HCT116 (cell line): ENCODE results near the gene IDH3G. TPM values are rescaled to one million over a fixed set of nuclear protein-coding genes. Genes with fewer than 3 reads are reported as not detected.
A peak's percentile ranks its signal among the peaks of the same experiment; 100 is the strongest.

Experiments used
- ATAC-seq: fragments of 200-7000 bp; cut with Tn5 transposase; 2 replicates; pipeline ENCODE4 v1.9.1; 2020; ENCODE audit warnings: mild to moderate bottlenecking, moderate library complexity
- BruUV-seq: library from RNA; stranded (reverse); fragments of 400-500 nt; replicated peaks from 2 replicates; lab custom pipeline; 2021; lab: Mats Ljungman, UMichigan
- CTCF ChIA-PET: fragments of 300-600 bp; sonication (Branson Sonifier 250); formaldehyde crosslinking; loops from one replicate; lab custom pipeline; 2021; ENCODE audit warnings: antibody characterized with exemption; lab: Charles Lee
- POLR2A ChIA-PET: fragments of 300-600, 350-600 bp; sonication (Branson Sonifier 250); formaldehyde crosslinking; loops from one replicate; lab custom pipeline; 2021; ENCODE audit warnings: antibody characterized with exemption; lab: Charles Lee
- RAD21 ChIA-PET, 2 experiments: fragments of 300-600 bp; sonication (Branson Sonifier 250); formaldehyde crosslinking; loops; one replicate each; lab custom pipeline; 2023; ENCODE audit warnings: low total read pairs in 2 of 2; ENCODE audit not compliant: uncharacterized antibody in 2 of 2, unreplicated experiment in 2 of 2, low non-redundant PET in 1 of 2; lab: Charles Lee
- DNase-seq: peaks from one replicate; pipeline ENCODE4 v3.0.0-alpha.2; 2010; ENCODE audit warnings: low read depth, low spot score
- H2AFZ ChIP-seq: fragments of 200-600 bp; shearing (Covaris generic), sonication (generic); 2 replicates; pipeline ENCODE4 v1.6.1; 2017; ENCODE audit warnings: low read depth, mixed run types, mixed read lengths, antibody characterized with exemption, low read length; ENCODE audit not compliant: poor library complexity, severe bottlenecking
- H3K27ac ChIP-seq: 2 replicates; pipeline ENCODE4 v1.5.1; 2012; ENCODE audit warnings: low read depth, low read length
- H3K27me3 ChIP-seq: fragments of 200-600 bp; sonication (generic); 2 replicates; pipeline ENCODE4 v1.6.1; 2016; ENCODE audit warnings: mixed run types, low read length, mixed read lengths; ENCODE audit not compliant: insufficient read depth
- H3K36me3 ChIP-seq, 2 experiments: fragments of 200-500 bp in 1 of 2; fragments of 200-600 bp in 1 of 2; sonication (Bioruptor generic) in 1 of 2; sonication (generic) in 1 of 2; 2 replicates each; pipeline versions ENCODE4 v1.5.1 to v1.6.1; 2014 to 2016; ENCODE audit warnings: low read length in 2 of 2, inconsistent platforms in 1 of 2, mixed read lengths in 1 of 2, mixed run types in 1 of 2; ENCODE audit not compliant: insufficient read depth in 2 of 2, control insufficient read depth in 1 of 2
- H3K4me1 ChIP-seq, 2 experiments: fragments of 200-600 bp in 1 of 2; sonication (generic) in 1 of 2; 2 replicates each; pipeline versions ENCODE4 v1.5.1 to v1.6.1; 2012 to 2017; ENCODE audit warnings: low read length in 2 of 2, inconsistent platforms in 1 of 2, mild to moderate bottlenecking in 1 of 2, mixed read lengths in 1 of 2, mixed run types in 1 of 2, moderate library complexity in 1 of 2; ENCODE audit not compliant: insufficient read depth in 2 of 2, control insufficient read depth in 1 of 2
- H3K4me2 ChIP-seq: fragments of 200-600 bp; sonication (generic); 2 replicates; pipeline ENCODE4 v1.6.1; 2017; ENCODE audit warnings: mixed run types, low read length, mixed read lengths
- H3K4me3 ChIP-seq, 2 experiments: fragments of 200-600 bp in 1 of 2; sonication (generic) in 1 of 2; replicated peaks in 1 of 2; 2 replicates each; pipeline ENCODE4 v1.5.1; 2011 to 2016; ENCODE audit warnings: low read length in 2 of 2, control low read depth in 1 of 2, low read depth in 1 of 2, mild to moderate bottlenecking in 1 of 2, mixed read lengths in 1 of 2, mixed run types in 1 of 2
- H3K79me2 ChIP-seq: fragments of 200-600 bp; sonication (generic); 2 replicates; pipeline ENCODE4 v1.6.1; 2017; ENCODE audit warnings: mild to moderate bottlenecking, mixed run types, low read length, moderate library complexity, mixed read lengths; ENCODE audit not compliant: insufficient read depth
- H3K9ac ChIP-seq: fragments of 200-600 bp; sonication (generic); 2 replicates; pipeline ENCODE4 v1.6.1; 2016; ENCODE audit warnings: low read length, mixed read lengths
- H3K9me2 ChIP-seq: fragments of 200-600 bp; sonication (generic), shearing (Covaris generic); 2 replicates; pipeline ENCODE4 v1.6.1; 2017; ENCODE audit warnings: mixed run types, mild to moderate bottlenecking, moderate library complexity; ENCODE audit not compliant: insufficient read depth
- H3K9me3 ChIP-seq, 2 experiments: fragments of 200-500 bp in 1 of 2; fragments of 200-600 bp in 1 of 2; sonication (Bioruptor generic) in 1 of 2; sonication (generic) in 1 of 2; 2 replicates each; pipeline ENCODE4 v1.6.1; 2014 to 2017; ENCODE audit warnings: low read length in 2 of 2, mixed read lengths in 2 of 2, inconsistent platforms in 1 of 2, low read depth in 1 of 2, mild to moderate bottlenecking in 1 of 2, mixed run types in 1 of 2, moderate library complexity in 1 of 2; ENCODE audit not compliant: control insufficient read depth in 1 of 2, insufficient read depth in 1 of 2
- H4K20me1 ChIP-seq: fragments of 200-600 bp; sonication (generic), shearing (Covaris generic); 2 replicates; pipeline ENCODE4 v1.6.1; 2017; ENCODE audit warnings: mixed run types, mild to moderate bottlenecking, moderate library complexity; ENCODE audit not compliant: insufficient read depth
- ATF3 ChIP-seq: IDR thresholded peaks from 2 replicates; pipeline ENCODE4 v1.6.1; 2012
- CBX3 ChIP-seq: IDR thresholded peaks from 2 replicates; pipeline ENCODE4 v1.6.1; 2012; ENCODE audit warnings: low read depth
- EGR1 ChIP-seq: IDR thresholded peaks from 2 replicates; pipeline ENCODE4 v1.6.1; 2012; ENCODE audit warnings: low read depth
- EZH2phosphoT487 ChIP-seq: fragments of 200-600 bp; IDR thresholded peaks from 2 replicates; pipeline ENCODE4 v1.6.1; 2018; ENCODE audit warnings: antibody characterized with exemption, borderline replicate concordance
- FOSL1 ChIP-seq: IDR thresholded peaks from 2 replicates; pipeline ENCODE4 v1.6.1; 2012; ENCODE audit warnings: low read depth
- JUND ChIP-seq: IDR thresholded peaks from 2 replicates; pipeline ENCODE4 v1.6.1; 2012
- MAX ChIP-seq: IDR thresholded peaks from 2 replicates; pipeline ENCODE4 v1.6.1; 2012
- POLR2AphosphoS5 ChIP-seq: IDR thresholded peaks from 2 replicates; pipeline ENCODE4 v1.6.1; 2011; ENCODE audit warnings: mild to moderate bottlenecking, low read depth, low read length, moderate library complexity
- SP1 ChIP-seq: IDR thresholded peaks from 2 replicates; pipeline ENCODE4 v1.6.1; 2012; ENCODE audit warnings: low read depth
- TCF7L2 ChIP-seq: IDR thresholded peaks from 2 replicates; pipeline ENCODE4 v1.7.0; 2011; ENCODE audit warnings: borderline replicate concordance, inconsistent platforms; ENCODE audit not compliant: insufficient read depth, insufficient read length; ENCODE audit errors: extremely low read depth
- ZFX ChIP-seq: fragments of 450-650 bp; IDR thresholded peaks from 2 replicates; pipeline ENCODE4 v1.6.1; 2017
- intact Hi-C: fragments of 100-400 bp; cut with micrococcal nuclease; formaldehyde crosslinking; loops from 2 replicates; pipeline ENCODE4 v1.10.0; 2022
- total RNA-seq: library from RNA; stranded (reverse); gene quantifications from one replicate; pipeline ENCODE4 v1.2.1, GENCODE V29; 2021; ENCODE audit not compliant: unreplicated experiment
- TF ChIP-seq, protein P1 (sequence below), 3 experiments: fragments of 200-600 bp in 1 of 3; sonication (generic) in 1 of 3; IDR thresholded peaks in 2 of 3; conservative IDR thresholded peaks in 1 of 3; 2 replicates each; pipeline ENCODE4 v1.5.1; 2012 to 2017; ENCODE audit warnings: low read depth in 2 of 3, low read length in 2 of 3, antibody characterized with exemption in 1 of 3, borderline replicate concordance in 1 of 3, control low read depth in 1 of 3, mild to moderate bottlenecking in 1 of 3, mixed read lengths in 1 of 3, mixed run types in 1 of 3, moderate library complexity in 1 of 3; ENCODE audit not compliant: insufficient read depth in 1 of 3

IDH3G gene
- total RNA-seq, 1 experiment from 2014 or later, result 49.7 TPM

DNA sequence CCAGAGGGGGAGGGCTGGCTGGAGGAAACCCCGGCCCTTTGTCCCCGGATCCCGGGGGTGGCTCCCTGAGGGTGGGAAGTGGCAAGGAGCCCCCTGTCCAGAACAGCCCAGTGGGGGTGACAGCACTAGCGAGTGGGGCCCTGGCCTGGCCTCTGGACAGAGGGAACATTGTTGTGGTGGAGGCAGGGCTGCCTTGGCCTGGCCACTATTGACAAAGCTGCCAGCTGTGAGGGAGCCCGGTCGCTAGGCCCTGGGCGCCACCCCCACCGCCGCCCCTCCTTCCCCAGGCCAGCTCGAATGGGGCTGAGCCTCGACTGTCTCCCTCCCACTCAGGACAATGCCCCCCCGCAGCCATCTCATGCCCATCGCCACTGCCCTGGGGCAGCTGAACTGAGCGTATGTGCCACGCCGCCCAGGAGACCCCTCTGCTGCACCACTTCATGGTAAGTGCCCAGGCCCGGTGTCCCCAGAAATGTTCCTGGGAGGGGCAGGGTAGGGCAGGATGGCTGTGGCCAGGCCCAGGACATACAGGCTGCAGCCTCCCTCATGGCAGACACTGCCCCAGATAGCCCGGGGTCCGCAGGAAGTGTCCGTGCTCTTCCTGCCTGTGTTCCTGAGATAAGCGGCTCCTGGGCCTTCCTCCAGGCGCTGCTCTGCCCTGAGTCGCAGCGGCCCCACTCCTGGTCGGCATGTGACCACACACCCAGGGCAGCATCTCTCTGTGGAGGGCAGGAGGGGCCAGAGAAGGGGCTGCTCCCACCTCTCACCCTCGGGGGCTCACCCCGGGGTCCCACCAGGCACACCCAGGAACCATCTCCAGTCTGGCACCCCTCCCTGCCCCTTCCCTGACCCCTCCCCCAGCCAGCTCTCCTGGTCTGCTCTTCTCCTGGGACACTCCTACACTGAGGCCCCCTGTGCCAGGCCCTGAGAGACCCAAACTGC, 28.8 kb downstream of the IDH3G start:
- Histone ChIP-seq H3K9me3 (no peaks in the 10 kb centered on the region), H3K36me3 (no peaks in the 10 kb centered on the region), H4K20me1 (no peaks in the 10 kb centered on the region), H3K9me2 (no peaks in the 10 kb centered on the region), H3K27me3 (no peaks in the 10 kb centered on the region), H3K9ac (no peak overlapping the region), H3K79me2 (no peaks in the 10 kb centered on the region), H2AFZ (no peak overlapping the region), H3K4me3 (no peak overlapping the region), H3K27ac (no peak overlapping the region), H3K4me2 (0 out of 2 replicates have a peak overlapping the region, but pooled peaks have one; percentile 79), H3K4me1 (peaks cover 0 to 10% of the 10 kb centered on the region in 2 experiments; a peak in 2 of 4 replicates)
- intact Hi-C loops, result loop anchor here (2.0 kb wide), 1 partner anchor 187 kb away; no protein-coding TSS in a partner anchor
- TF ChIP-seq, protein P1, sequence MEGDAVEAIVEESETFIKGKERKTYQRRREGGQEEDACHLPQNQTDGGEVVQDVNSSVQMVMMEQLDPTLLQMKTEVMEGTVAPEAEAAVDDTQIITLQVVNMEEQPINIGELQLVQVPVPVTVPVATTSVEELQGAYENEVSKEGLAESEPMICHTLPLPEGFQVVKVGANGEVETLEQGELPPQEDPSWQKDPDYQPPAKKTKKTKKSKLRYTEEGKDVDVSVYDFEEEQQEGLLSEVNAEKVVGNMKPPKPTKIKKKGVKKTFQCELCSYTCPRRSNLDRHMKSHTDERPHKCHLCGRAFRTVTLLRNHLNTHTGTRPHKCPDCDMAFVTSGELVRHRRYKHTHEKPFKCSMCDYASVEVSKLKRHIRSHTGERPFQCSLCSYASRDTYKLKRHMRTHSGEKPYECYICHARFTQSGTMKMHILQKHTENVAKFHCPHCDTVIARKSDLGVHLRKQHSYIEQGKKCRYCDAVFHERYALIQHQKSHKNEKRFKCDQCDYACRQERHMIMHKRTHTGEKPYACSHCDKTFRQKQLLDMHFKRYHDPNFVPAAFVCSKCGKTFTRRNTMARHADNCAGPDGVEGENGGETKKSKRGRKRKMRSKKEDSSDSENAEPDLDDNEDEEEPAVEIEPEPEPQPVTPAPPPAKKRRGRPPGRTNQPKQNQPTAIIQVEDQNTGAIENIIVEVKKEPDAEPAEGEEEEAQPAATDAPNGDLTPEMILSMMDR (IDR thresholded peaks at IDR 0.05 in 2 of 3, conservative IDR thresholded peaks at IDR 0.05 in 1 of 3; ENCODE audit: borderline replicate concordance in 1 of 3, insufficient read depth in 1 of 3, low read depth in 2 of 3, low read length in 2 of 3), result no peak
- TF ChIP-seq SP1, result no peak
- no peak for TF ChIP-seq EGR1
- TF ChIP-seq CBX3, result no peak
- no peak for TF ChIP-seq EZH2phosphoT487
- TF ChIP-seq ZFX, result no peak; the same call in 1 of the 2 replicates
- TF ChIP-seq FOSL1, result no peak
- TF ChIP-seq ATF3, result no peak
- TF ChIP-seq POLR2AphosphoS5, result no peak
- no peak for TF ChIP-seq TCF7L2
- TF ChIP-seq MAX, result no peak
- no peak for TF ChIP-seq JUND
- ChIA-PET RAD21 (no interaction called here), CTCF (no interaction called here), POLR2A (no interaction called here)
- no TSS peak for BruUV-seq
- no peak for DNase-seq
- ATAC-seq, result no peak
